Measurements from ENCODE around the gene ASH1L. TPM values are rescaled to one million over a fixed set of nuclear protein-coding genes. Genes with fewer than 3 reads are reported as not detected.

Gene ASH1L
- total and polyA plus RNA-seq, 2 experiments from 2014 or later: 23.6 to 24.7 TPM

DNA sequence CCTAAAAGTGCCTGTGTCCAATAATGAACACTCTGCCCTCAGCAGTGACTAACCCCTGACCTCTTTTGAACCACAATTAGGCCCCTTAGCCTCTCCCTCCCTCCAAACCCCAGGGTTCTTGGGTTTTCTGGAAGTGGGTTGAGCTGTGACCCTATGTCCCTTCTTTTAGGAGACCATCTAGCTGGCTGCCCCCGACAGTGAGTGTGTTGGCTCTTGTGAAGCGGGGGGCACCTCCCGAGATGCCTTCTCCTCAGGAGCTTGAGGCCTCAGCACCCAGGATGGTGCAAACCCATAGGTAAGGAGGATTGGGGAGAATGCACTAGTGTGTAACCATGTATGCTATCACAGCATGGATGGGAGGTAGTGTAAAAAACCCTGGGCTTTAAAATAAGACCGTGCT lies 234.6 kb downstream of the ASH1L start (continued):
- TF ChIP-seq, protein P1, sequence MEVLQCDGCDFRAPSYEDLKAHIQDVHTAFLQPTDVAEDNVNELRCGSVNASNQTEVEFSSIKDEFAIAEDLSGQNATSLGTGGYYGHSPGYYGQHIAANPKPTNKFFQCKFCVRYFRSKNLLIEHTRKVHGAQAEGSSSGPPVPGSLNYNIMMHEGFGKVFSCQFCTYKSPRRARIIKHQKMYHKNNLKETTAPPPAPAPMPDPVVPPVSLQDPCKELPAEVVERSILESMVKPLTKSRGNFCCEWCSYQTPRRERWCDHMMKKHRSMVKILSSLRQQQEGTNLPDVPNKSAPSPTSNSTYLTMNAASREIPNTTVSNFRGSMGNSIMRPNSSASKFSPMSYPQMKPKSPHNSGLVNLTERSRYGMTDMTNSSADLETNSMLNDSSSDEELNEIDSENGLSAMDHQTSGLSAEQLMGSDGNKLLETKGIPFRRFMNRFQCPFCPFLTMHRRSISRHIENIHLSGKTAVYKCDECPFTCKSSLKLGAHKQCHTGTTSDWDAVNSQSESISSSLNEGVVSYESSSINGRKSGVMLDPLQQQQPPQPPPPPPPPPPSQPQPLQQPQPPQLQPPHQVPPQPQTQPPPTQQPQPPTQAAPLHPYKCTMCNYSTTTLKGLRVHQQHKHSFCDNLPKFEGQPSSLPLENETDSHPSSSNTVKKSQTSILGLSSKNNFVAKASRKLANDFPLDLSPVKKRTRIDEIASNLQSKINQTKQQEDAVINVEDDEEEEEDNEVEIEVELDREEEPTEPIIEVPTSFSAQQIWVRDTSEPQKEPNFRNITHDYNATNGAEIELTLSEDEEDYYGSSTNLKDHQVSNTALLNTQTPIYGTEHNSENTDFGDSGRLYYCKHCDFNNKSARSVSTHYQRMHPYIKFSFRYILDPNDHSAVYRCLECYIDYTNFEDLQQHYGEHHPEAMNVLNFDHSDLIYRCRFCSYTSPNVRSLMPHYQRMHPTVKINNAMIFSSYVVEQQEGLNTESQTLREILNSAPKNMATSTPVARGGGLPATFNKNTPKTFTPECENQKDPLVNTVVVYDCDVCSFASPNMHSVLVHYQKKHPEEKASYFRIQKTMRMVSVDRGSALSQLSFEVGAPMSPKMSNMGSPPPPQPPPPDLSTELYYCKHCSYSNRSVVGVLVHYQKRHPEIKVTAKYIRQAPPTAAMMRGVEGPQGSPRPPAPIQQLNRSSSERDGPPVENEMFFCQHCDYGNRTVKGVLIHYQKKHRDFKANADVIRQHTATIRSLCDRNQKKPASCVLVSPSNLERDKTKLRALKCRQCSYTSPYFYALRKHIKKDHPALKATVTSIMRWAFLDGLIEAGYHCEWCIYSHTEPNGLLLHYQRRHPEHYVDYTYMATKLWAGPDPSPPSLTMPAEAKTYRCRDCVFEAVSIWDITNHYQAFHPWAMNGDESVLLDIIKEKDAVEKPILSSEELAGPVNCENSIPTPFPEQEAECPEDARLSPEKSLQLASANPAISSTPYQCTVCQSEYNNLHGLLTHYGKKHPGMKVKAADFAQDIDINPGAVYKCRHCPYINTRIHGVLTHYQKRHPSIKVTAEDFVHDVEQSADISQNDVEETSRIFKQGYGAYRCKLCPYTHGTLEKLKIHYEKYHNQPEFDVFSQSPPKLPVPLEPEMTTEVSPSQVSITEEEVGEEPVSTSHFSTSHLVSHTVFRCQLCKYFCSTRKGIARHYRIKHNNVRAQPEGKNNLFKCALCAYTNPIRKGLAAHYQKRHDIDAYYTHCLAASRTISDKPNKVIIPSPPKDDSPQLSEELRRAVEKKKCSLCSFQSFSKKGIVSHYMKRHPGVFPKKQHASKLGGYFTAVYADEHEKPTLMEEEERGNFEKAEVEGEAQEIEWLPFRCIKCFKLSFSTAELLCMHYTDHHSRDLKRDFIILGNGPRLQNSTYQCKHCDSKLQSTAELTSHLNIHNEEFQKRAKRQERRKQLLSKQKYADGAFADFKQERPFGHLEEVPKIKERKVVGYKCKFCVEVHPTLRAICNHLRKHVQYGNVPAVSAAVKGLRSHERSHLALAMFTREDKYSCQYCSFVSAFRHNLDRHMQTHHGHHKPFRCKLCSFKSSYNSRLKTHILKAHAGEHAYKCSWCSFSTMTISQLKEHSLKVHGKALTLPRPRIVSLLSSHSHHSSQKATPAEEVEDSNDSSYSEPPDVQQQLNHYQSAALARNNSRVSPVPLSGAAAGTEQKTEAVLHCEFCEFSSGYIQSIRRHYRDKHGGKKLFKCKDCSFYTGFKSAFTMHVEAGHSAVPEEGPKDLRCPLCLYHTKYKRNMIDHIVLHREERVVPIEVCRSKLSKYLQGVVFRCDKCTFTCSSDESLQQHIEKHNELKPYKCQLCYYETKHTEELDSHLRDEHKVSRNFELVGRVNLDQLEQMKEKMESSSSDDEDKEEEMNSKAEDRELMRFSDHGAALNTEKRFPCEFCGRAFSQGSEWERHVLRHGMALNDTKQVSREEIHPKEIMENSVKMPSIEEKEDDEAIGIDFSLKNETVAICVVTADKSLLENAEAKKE (CRISPR knock-in tag; IDR thresholded peaks at IDR 0.05): no peak
- TF ChIP-seq ZNF114 (CRISPR knock-in tag; IDR thresholded peaks at IDR 0.05): no peak

DNA sequence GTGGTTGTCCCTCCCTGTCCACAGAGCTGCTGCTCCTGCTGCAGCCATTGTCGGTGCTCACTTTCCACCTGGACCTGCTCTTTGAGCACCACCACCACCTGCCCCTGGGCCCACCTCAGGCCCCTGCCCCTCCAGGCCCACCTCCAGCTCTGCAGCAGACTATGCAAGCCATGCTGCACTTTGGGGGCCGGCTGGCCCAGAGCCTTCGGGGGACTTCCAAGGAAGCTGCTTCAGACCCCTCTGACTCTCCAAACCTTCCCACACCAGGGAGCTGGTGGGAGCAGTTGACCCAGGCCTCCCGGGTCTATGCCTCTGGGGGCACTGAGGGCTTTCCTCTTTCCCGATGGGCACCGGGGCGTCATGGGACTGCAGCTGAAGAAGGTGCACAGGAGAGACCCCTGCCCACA lies 236.0 kb downstream of the ASH1L start:
- Mint-ChIP-seq H3K4me1 (peaks cover 18% of the 10 kb centered on the region), H3K27me3 (ENCODE audit: insufficient read depth, low read depth, poor library complexity) (peaks cover 8% of the 10 kb centered on the region), H3K27ac (no peak overlapping the region), H3K4me3 (no peak overlapping the region), H3K36me3 (ENCODE audit: low read depth) (peaks cover 28% of the 10 kb centered on the region), H3K9me3 (no peaks in the 10 kb centered on the region)
- ATAC-seq: no peak
- peaks cover 16% of the 10 kb centered on the region for H3K36me3 ChIP-seq (ENCODE audit: insufficient read depth)
- no peaks in the 10 kb centered on the region for H3K9me2 ChIP-seq (ENCODE audit: insufficient read depth)
- peaks cover 14% of the 10 kb centered on the region for H3K4me1 ChIP-seq (ENCODE audit: insufficient read depth)
- H3F3A ChIP-seq (replicated peaks; ENCODE audit: low read depth): peaks cover 17% of the 10 kb centered on the region
- TF ChIP-seq, protein P2, sequence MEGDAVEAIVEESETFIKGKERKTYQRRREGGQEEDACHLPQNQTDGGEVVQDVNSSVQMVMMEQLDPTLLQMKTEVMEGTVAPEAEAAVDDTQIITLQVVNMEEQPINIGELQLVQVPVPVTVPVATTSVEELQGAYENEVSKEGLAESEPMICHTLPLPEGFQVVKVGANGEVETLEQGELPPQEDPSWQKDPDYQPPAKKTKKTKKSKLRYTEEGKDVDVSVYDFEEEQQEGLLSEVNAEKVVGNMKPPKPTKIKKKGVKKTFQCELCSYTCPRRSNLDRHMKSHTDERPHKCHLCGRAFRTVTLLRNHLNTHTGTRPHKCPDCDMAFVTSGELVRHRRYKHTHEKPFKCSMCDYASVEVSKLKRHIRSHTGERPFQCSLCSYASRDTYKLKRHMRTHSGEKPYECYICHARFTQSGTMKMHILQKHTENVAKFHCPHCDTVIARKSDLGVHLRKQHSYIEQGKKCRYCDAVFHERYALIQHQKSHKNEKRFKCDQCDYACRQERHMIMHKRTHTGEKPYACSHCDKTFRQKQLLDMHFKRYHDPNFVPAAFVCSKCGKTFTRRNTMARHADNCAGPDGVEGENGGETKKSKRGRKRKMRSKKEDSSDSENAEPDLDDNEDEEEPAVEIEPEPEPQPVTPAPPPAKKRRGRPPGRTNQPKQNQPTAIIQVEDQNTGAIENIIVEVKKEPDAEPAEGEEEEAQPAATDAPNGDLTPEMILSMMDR (conservative IDR thresholded peaks at IDR 0.05; ENCODE audit: low read depth in 2 of 2): no peak
- TF ChIP-seq ZNF114 (CRISPR knock-in tag; IDR thresholded peaks at IDR 0.05) (no peak), CREB1 (CRISPR knock-in tag; IDR thresholded peaks at IDR 0.05; ENCODE audit: low read depth) (no peak), NANOG (IDR thresholded peaks at IDR 0.05; ENCODE audit: borderline replicate concordance) (no peak), EZH2phosphoT487 (IDR thresholded peaks at IDR 0.05; ENCODE audit: unreplicated experiment) (no peak), POLR2AphosphoS5 (IDR thresholded peaks at IDR 0.05; ENCODE audit: low read depth) (no peak), ETS1 (IDR thresholded peaks at IDR 0.05) (no peak), STAT1 (IDR thresholded peaks at IDR 0.05; ENCODE audit: unreplicated experiment) (no peak), REST (IDR thresholded peaks at IDR 0.05; ENCODE audit: unreplicated experiment) (no peak)
- H2AFZ ChIP-seq: no peak overlapping the region
- no peak overlapping the region for H3K27ac ChIP-seq (ENCODE audit: low read depth)
- DNase-seq (ENCODE audit: low spot score): no peak
- H3K27me3 ChIP-seq (ENCODE audit: insufficient read depth): peaks cover 6% of the 10 kb centered on the region
- no peak overlapping the region for H3K4me2 ChIP-seq
- H4K20me1 ChIP-seq (replicated peaks; ENCODE audit: insufficient read depth): no peaks in the 10 kb centered on the region; the same call in 1 of the 2 replicates
- H3K79me2 ChIP-seq (replicated peaks; ENCODE audit: insufficient read depth): 0 out of 2 replicates have a peak, but pooled peaks cover 5% of the 10 kb centered on the region
- H3K4me3 ChIP-seq: no peak overlapping the region

All from GM23338 (cell line).